HG02798 (cell line): ENCODE data around the gene PBX1.

Experiments
- ATAC-seq: cut with Tn5 transposase; IDR thresholded peaks from one replicate; pipeline ENCODE4 v1.9.1; 2021; ENCODE audit warnings: mild to moderate bottlenecking; ENCODE audit not compliant: unreplicated experiment, poor library complexity

Gene PBX1

GRCh38 chr1:164688791-164689190 is 129.8 kb downstream of the PBX1 start:
- ATAC-seq: no peak

- no peak for ATAC-seq
Measured at GRCh38 chr1:164689672-164690511, 130.9 kb downstream of the PBX1 start.

GRCh38 chr1:164692420-164692819 is 133.4 kb downstream of the PBX1 start:
- ATAC-seq: no peak

- ATAC-seq: no peak
Measured at GRCh38 chr1:164693564-164694359, 134.8 kb downstream of the PBX1 start.

GRCh38 chr1:164694505-164694904 is 135.5 kb downstream of the PBX1 start:
- no peak for ATAC-seq

- ATAC-seq: no peak
Measured at GRCh38 chr1:164695956-164696665, 137.1 kb downstream of the PBX1 start.

- ATAC-seq: no peak
Measured at GRCh38 chr1:164699815-164700491, 141.0 kb downstream of the PBX1 start.

- no peak for ATAC-seq
Measured at GRCh38 chr1:164700683-164701082, 141.7 kb downstream of the PBX1 start.

GRCh38 chr1:164701189-164701761 is 142.3 kb downstream of the PBX1 start:
- no peak for ATAC-seq

GRCh38 chr1:164702216-164702615 is 143.2 kb downstream of the PBX1 start:
- ATAC-seq: no peak

- no peak for ATAC-seq
Measured at GRCh38 chr1:164702664-164703063, 143.7 kb downstream of the PBX1 start.

GRCh38 chr1:164703463-164703862 is 144.5 kb downstream of the PBX1 start:
- ATAC-seq: no peak

GRCh38 chr1:164703960-164704411 is 145.0 kb downstream of the PBX1 start:
- ATAC-seq: no peak

- no peak for ATAC-seq
Measured at GRCh38 chr1:164704954-164705353, 146.0 kb downstream of the PBX1 start.

- ATAC-seq: no peak
Measured at GRCh38 chr1:164706606-164706987, 147.6 kb downstream of the PBX1 start.

- no peak for ATAC-seq
Measured at GRCh38 chr1:164707868-164708331, 148.9 kb downstream of the PBX1 start.

- ATAC-seq: no peak
Measured at GRCh38 chr1:164708596-164708995, 149.6 kb downstream of the PBX1 start.

- no peak for ATAC-seq
Measured at GRCh38 chr1:164709126-164709525, 150.1 kb downstream of the PBX1 start.

- no peak for ATAC-seq
Measured at GRCh38 chr1:164709541-164710278, 150.7 kb downstream of the PBX1 start.
